Measurements from ENCODE around the gene HBE1. TPM values are rescaled to one million over a fixed set of nuclear protein-coding genes. Genes with fewer than 3 reads are reported as not detected.
A peak's percentile ranks its signal among the peaks of the same experiment; 100 is the strongest.

The HBE1 gene
- total and polyA plus RNA-seq, 9 of the 15 experiments (the other 6 are each of a cell fraction or from before 2014, with no cell fraction given): 612 to 10,250 (median 2,181) TPM

DNA sequence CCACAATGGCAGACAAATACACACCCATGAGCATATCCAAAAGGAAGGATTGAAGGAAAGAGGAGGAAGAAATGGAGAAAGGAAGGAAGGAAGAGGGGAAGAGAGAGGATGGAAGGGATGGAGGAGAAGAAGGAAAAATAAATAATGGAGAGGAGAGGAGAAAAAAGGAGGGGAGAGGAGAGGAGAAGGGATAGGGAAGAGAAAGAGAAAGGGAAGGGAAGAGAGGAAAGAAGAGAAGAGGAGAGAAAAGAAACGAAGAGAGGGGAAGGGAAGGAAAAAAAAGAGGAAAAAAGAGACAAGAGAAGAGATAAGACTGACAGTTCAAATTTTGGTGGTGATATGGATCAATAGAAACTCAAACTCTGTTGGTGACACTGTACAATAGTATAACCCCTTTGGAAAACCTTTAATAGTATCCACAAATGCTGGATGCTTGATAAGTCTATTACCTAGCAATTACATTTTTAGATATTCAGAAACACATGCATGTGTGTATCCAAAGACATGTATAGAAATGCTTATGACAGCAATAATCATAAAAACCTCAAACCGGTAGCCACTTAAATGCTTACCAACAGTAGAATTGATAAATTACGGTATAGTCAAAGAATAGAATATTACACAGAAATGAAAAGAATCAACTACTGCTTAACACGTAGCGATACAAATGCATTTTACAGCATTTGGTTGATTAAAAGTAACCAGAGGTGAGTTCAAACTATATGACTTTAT is 34.2 kb downstream of the HBE1 start (continued):
- TF ChIP-seq STAG1 (CRISPR knock-in tag; IDR thresholded peaks at IDR 0.05; ENCODE audit: borderline replicate concordance): no peak
- no peak for TF ChIP-seq POLR2H (tag; IDR thresholded peaks at IDR 0.05; ENCODE audit: low read depth)
- TF ChIP-seq TCF7L2 (IDR thresholded peaks at IDR 0.05; ENCODE audit: low read depth, low read length): no peak
- TF ChIP-seq LEF1 (IDR thresholded peaks at IDR 0.05): no peak
- TF ChIP-seq SIN3B (IDR thresholded peaks at IDR 0.05; ENCODE audit: low read depth): no peak
- TF ChIP-seq RBM14 (IDR thresholded peaks at IDR 0.05; ENCODE audit: borderline replicate concordance, insufficient read depth, low read depth, low read length): no peak
- peak; percentile 94 for TF ChIP-seq HLTF (IDR thresholded peaks at IDR 0.05)
- TF ChIP-seq MTA1 (IDR thresholded peaks at IDR 0.05; ENCODE audit: borderline replicate concordance): peak; percentile 87; the same call in 1 of the 2 replicates
- TF ChIP-seq ZNF175 (CRISPR knock-in tag; IDR thresholded peaks at IDR 0.05; ENCODE audit: low read depth): no peak
- peak; percentile 67 for TF ChIP-seq OTX1 (CRISPR knock-in tag; IDR thresholded peaks at IDR 0.05)
- no peak for TF ChIP-seq IRF2 (CRISPR knock-in tag; IDR thresholded peaks at IDR 0.05)
- TF ChIP-seq SRSF1 (IDR thresholded peaks at IDR 0.05; ENCODE audit: low read depth, low read length): no peak
- TF ChIP-seq, protein P1, sequence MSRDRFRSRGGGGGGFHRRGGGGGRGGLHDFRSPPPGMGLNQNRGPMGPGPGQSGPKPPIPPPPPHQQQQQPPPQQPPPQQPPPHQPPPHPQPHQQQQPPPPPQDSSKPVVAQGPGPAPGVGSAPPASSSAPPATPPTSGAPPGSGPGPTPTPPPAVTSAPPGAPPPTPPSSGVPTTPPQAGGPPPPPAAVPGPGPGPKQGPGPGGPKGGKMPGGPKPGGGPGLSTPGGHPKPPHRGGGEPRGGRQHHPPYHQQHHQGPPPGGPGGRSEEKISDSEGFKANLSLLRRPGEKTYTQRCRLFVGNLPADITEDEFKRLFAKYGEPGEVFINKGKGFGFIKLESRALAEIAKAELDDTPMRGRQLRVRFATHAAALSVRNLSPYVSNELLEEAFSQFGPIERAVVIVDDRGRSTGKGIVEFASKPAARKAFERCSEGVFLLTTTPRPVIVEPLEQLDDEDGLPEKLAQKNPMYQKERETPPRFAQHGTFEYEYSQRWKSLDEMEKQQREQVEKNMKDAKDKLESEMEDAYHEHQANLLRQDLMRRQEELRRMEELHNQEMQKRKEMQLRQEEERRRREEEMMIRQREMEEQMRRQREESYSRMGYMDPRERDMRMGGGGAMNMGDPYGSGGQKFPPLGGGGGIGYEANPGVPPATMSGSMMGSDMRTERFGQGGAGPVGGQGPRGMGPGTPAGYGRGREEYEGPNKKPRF (IDR thresholded peaks at IDR 0.05; ENCODE audit: low read depth, low read length): no peak
- TF ChIP-seq HIVEP1 (CRISPR knock-in tag; IDR thresholded peaks at IDR 0.05): no peak
- no peak for TF ChIP-seq PCBP2 (IDR thresholded peaks at IDR 0.05; ENCODE audit: low read depth, low read length, poor library complexity, severe bottlenecking)
- no peak for TF ChIP-seq NFYB (IDR thresholded peaks at IDR 0.05; ENCODE audit: extremely low read depth, insufficient read length)
- peak; percentile 49 for TF ChIP-seq MTA2 (IDR thresholded peaks at IDR 0.05; ENCODE audit: low read depth)
- no peak for TF ChIP-seq TCFL5 (CRISPR knock-in tag; conservative IDR thresholded peaks at IDR 0.05)
- TF ChIP-seq GATAD2B (IDR thresholded peaks at IDR 0.05; ENCODE audit: borderline replicate concordance): no peak
- TF ChIP-seq ELF4 (CRISPR knock-in tag; IDR thresholded peaks at IDR 0.05): peak; percentile 79; the same call in 1 of the 2 replicates
- TF ChIP-seq COPS2 (conservative IDR thresholded peaks at IDR 0.05): no peak

Measured in K562 (cell line).